Esophagus squamous epithelium (tissue), 5 donors: Measurements from ENCODE around the gene FBXL19. TPM values are rescaled to one million over a fixed set of nuclear protein-coding genes. Genes with fewer than 3 reads are reported as not detected.

Source experiments
- DNase-seq: peaks from one replicate; lab custom pipeline; 2025; lab: John Stamatoyannopoulos, UW
- H3K27ac ChIP-seq, 4 donors: fragments of 200-600 bp; sonication (generic); one replicate each; pipeline ENCODE4 v1.5.1; 2016 to 2019; ENCODE audit warnings: mild to moderate bottlenecking in 1 of 4
- H3K27me3 ChIP-seq, 4 donors: fragments of 200-600 bp; sonication (generic); 1 replicate in 3 of 4; 2 replicates in 1 of 4; pipeline versions ENCODE4 v1.5.1 to v1.6.0; 2017 to 2021; ENCODE audit warnings: antibody characterized with exemption in 1 of 4
- H3K36me3 ChIP-seq, 3 donors: fragments of 200-600 bp; sonication (generic); one replicate each; pipeline ENCODE4 v1.5.1; 2016 to 2019
- H3K4me1 ChIP-seq, 3 donors: fragments of 200-600 bp; sonication (generic); one replicate each; pipeline ENCODE4 v1.5.1; 2017 to 2019
- H3K4me3 ChIP-seq, 4 donors: fragments of 200-600 bp; sonication (generic); 1 replicate in 3 of 4; 2 replicates in 1 of 4; pipeline ENCODE4 v1.5.1; 2016 to 2019; ENCODE audit warnings: mild to moderate bottlenecking in 2 of 4, moderate library complexity in 1 of 4
- H3K9me3 ChIP-seq, 3 donors: fragments of 200-600 bp; sonication (generic); one replicate each; pipeline ENCODE4 v1.5.1; 2016 to 2019
- POLR2A ChIP-seq, 4 donors: fragments of 450-650 bp; IDR thresholded peaks; one replicate each; pipeline ENCODE4 v1.6.1; 2017; ENCODE audit warnings: antibody characterized with exemption in 4 of 4, mild to moderate bottlenecking in 4 of 4, moderate library complexity in 3 of 4
- WGBS, 2 donors: methylation state at CpG; one replicate each; pipeline ENCODE4 v1.1.5; 2018; 5-methylcytosine and 5-hydroxymethylcytosine counted together
- intact Hi-C: fragments of 100-400 bp; cut with DNase I; formaldehyde crosslinking; loops from one replicate; pipeline ENCODE4 v1.15.0; 2022
- total RNA-seq, 4 donors: library from RNA; depleted of rRNA; stranded (reverse); fragments of >200 nt; gene quantifications; one replicate each; pipeline ENCODE4 v1.1.0, GENCODE V29; 2016
- TF ChIP-seq, protein P1 (sequence below), 6 experiments: fragments of 450-650 bp in 4 of 6; fragments of 200-600 bp in 2 of 6; sonication (generic) in 2 of 6; IDR thresholded peaks; one replicate each; pipeline ENCODE4 v1.5.1; 2016 to 2019; ENCODE audit warnings: antibody characterized with exemption in 6 of 6, mild to moderate bottlenecking in 4 of 6, moderate library complexity in 4 of 6
- donor health status: DM: yes; HTN: yes; CAD: no.

Gene FBXL19
- total RNA-seq, 4 donors from 2014 or later, result 17.0 to 28.7 (median 25.1) TPM

DNA sequence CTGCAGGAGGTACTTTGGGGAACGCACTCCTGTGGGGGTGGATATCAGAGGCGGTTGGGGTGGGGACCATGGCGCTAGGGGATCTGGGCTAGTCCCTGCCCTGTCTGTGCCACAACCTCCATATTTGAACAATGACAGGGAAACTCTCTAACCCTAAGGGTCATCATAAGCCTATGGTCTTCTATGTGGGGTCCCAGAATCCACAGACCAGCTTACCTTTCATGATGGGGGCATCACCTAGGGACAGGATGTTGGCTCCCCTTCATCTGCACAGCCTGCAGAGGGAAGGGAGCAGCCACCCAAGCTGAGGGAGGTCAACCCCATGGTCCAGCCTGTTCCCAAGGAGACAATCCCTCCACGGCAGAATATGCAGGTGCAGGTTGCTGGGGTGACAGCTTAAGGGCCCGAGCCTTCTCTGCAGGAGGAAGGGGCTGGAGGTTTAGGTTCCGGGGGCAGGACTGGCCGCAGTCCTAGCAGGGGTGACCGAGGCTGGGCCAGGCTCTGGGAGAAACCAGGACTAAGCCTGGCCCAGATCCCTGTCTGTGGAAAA lies 27.2 kb downstream of the FBXL19 start:
- Histone ChIP-seq H3K9me3 (no peaks in the 10 kb centered on the region), H3K4me1 (peaks cover 20 to 67% (median 37%) of the 10 kb centered on the region in 3 donors), H3K4me3 (peak overlapping the region in 3 of 4 donors; percentile 73 to 93 (median 88)), H3K27ac (peak overlapping the region; percentile 91 to 98 (median 94)), H3K27me3 (no peaks in the 10 kb centered on the region), H3K36me3 (peaks cover 0 to 18% (median 0%) of the 10 kb centered on the region in 3 donors)
- WGBS, 2 donors, result 49 to 53% methylated on average over 7 to 8 of the region's 8 CpGs
- TF ChIP-seq POLR2A (IDR thresholded peaks at IDR 0.05), result no peak
- TF ChIP-seq, protein P1, sequence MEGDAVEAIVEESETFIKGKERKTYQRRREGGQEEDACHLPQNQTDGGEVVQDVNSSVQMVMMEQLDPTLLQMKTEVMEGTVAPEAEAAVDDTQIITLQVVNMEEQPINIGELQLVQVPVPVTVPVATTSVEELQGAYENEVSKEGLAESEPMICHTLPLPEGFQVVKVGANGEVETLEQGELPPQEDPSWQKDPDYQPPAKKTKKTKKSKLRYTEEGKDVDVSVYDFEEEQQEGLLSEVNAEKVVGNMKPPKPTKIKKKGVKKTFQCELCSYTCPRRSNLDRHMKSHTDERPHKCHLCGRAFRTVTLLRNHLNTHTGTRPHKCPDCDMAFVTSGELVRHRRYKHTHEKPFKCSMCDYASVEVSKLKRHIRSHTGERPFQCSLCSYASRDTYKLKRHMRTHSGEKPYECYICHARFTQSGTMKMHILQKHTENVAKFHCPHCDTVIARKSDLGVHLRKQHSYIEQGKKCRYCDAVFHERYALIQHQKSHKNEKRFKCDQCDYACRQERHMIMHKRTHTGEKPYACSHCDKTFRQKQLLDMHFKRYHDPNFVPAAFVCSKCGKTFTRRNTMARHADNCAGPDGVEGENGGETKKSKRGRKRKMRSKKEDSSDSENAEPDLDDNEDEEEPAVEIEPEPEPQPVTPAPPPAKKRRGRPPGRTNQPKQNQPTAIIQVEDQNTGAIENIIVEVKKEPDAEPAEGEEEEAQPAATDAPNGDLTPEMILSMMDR (IDR thresholded peaks at IDR 0.05), result no peak
- intact Hi-C loops, result no loop called here
- no peak for DNase-seq

DNA sequence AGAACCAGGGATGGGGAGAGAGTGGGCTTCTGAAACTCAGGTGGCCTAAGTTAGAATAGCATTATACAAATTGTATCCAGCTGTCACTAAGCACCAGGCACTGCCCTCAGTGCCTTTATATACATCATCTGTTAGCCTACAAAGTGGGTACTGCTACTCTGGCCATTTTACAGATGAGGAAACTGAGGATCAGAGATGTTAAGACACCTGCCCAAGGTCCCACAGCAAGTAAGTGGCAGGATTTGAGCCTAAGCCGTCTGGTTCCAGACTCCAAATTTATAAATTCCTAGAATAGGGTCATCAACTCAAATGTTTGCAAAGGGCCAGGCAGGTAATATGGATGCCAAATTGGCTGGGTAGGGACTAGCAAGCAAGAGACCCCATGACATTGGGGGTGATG lies 27.8 kb downstream of the FBXL19 start:
- no peak for DNase-seq
- 67% methylated on average over 1 of the region's 1 CpG; no CpG with 5 or more reads in 1 of the 2 donors for WGBS, 2 donors
- Histone ChIP-seq H3K36me3 (peaks cover 0 to 12% (median 0%) of the 10 kb centered on the region in 3 donors), H3K9me3 (no peaks in the 10 kb centered on the region), H3K4me3 (no peak overlapping the region), H3K4me1 (peaks cover 20 to 68% (median 37%) of the 10 kb centered on the region in 3 donors), H3K27me3 (no peaks in the 10 kb centered on the region), H3K27ac (peak overlapping the region; percentile 2 to 98 (median 92))
- intact Hi-C loops, result no loop called here
- TF ChIP-seq, protein P1 (IDR thresholded peaks at IDR 0.05), result no peak
- no peak for TF ChIP-seq POLR2A (IDR thresholded peaks at IDR 0.05)

DNA sequence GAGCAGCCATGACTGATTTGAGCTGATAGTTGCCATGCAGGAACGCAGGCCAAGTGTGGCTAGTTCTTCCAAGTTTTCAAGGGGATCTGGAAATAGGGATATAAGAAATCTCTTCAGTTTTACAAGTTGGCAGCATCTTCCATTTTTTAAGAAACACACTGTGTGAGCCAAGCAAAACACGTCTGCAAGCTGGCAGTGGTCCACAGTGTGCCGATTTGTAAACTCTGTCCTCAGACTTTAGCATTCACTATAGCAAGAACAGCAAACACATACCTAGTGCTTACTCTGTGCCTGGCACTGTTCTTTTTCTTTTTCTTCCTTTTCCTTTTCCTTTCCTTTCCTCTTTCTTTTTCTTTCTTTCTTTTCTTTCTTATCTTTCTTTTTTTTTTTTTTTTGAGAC lies 28.4 kb downstream of the FBXL19 start:
- DNase-seq, result no peak
- H3K27ac ChIP-seq, result peak overlapping the region; percentile 2 to 98 (median 92)

DNA sequence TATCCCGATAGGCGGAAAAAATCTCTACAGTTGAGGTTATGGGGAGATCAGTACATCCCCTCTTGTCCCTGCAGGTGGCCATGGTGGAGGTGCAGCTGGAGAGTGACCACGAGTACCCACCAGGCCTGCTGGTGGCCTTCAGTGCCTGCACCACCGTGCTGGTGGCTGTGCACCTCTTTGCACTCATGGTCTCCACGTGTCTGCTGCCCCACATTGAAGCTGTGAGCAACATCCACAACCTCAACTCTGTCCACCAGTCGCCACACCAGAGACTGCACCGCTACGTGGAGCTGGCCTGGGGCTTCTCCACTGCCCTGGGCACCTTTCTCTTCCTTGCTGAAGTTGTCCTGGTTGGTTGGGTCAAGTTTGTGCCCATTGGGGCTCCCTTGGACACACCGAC lies 29.7 kb downstream of the FBXL19 start:
- Histone ChIP-seq H3K27ac (peak overlapping the region in 1 of 4 donors; percentile 31), H3K9me3 (no peaks in the 10 kb centered on the region), H3K27me3 (no peaks in the 10 kb centered on the region), H3K4me1 (peaks cover 25 to 71% (median 44%) of the 10 kb centered on the region in 3 donors), H3K36me3 (no peaks in the 10 kb centered on the region), H3K4me3 (no peak overlapping the region)
- intact Hi-C loops, result no loop called here
- no peak for TF ChIP-seq POLR2A (IDR thresholded peaks at IDR 0.05)
- TF ChIP-seq, protein P1 (IDR thresholded peaks at IDR 0.05), result no peak
- WGBS, 2 donors, result 74 to 84% methylated on average over 5 to 7 of the region's 9 CpGs
- DNase-seq, result no peak

More for the DNA sequence above, 28.4 kb downstream of the FBXL19 start:
- Histone ChIP-seq H3K36me3 (peaks cover 0 to 6% (median 0%) of the 10 kb centered on the region in 3 donors), H3K9me3 (no peaks in the 10 kb centered on the region), H3K27me3 (no peaks in the 10 kb centered on the region), H3K4me1 (peaks cover 23 to 74% (median 41%) of the 10 kb centered on the region in 3 donors), H3K4me3 (no peak overlapping the region)
- intact Hi-C loops, result no loop called here
- WGBS, 2 donors, result 13 to 28% methylated on average over 3 of the region's 3 CpGs
- TF ChIP-seq POLR2A (IDR thresholded peaks at IDR 0.05), result no peak
- TF ChIP-seq, protein P1 (IDR thresholded peaks at IDR 0.05), result no peak

DNA sequence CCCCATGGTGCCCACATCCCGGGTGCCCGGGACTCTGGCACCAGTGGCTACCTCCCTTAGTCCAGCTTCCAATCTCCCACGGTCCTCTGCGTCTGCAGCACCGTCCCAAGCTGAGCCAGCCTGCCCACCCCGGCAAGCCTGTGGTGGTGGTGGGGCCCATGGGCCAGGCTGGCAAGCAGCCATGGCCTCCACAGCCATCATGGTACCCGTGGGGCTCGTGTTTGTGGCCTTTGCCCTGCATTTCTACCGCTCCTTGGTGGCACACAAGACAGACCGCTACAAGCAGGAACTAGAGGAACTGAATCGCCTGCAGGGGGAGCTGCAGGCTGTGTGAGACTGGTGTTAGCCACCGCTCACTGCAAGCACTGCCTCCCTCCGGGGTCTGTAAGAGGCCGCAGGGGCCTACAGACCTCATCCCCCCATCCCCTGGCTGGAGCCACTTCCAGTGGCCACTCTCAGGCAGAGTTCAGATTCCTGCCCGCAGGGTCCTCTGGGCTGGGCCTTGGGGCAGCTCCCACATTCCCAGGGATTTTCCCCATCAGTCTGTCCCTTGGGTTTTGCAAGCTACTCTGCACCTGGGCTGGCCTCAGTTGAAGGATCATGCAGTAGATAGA lies 30.2 kb downstream of the FBXL19 start:
- no peaks in the 10 kb centered on the region for H3K36me3 ChIP-seq
- no peaks in the 10 kb centered on the region for H3K27me3 ChIP-seq
- peak overlapping the region in 2 of 4 donors; percentile 24 to 31 for H3K27ac ChIP-seq
- intact Hi-C loops, result no loop called here
- TF ChIP-seq, protein P1 (IDR thresholded peaks at IDR 0.05), result peak in 5 of 6 experiments; percentile 35 to 71 (median 57)
- no peak for TF ChIP-seq POLR2A (IDR thresholded peaks at IDR 0.05)
- H3K4me3 ChIP-seq, result no peak overlapping the region
- no peaks in the 10 kb centered on the region for H3K9me3 ChIP-seq
- whole genome bisulfite sequencing, 2 donors, result 45% methylated on average over 9 of the region's 15 CpGs; no CpG with 5 or more reads in 1 of the 2 donors
- H3K4me1 ChIP-seq, result peaks cover 28 to 71% (median 46%) of the 10 kb centered on the region in 3 donors
- no peak for DNase-seq
